GM21381 (cell line): ENCODE data around the gene SND1.

Experiments used
- ATAC-seq: cut with Tn5 transposase; IDR thresholded peaks from one replicate; pipeline ENCODE4 v1.9.1; 2021; ENCODE audit warnings: mild to moderate bottlenecking, moderate library complexity; ENCODE audit not compliant: unreplicated experiment

SND1 gene

DNA sequence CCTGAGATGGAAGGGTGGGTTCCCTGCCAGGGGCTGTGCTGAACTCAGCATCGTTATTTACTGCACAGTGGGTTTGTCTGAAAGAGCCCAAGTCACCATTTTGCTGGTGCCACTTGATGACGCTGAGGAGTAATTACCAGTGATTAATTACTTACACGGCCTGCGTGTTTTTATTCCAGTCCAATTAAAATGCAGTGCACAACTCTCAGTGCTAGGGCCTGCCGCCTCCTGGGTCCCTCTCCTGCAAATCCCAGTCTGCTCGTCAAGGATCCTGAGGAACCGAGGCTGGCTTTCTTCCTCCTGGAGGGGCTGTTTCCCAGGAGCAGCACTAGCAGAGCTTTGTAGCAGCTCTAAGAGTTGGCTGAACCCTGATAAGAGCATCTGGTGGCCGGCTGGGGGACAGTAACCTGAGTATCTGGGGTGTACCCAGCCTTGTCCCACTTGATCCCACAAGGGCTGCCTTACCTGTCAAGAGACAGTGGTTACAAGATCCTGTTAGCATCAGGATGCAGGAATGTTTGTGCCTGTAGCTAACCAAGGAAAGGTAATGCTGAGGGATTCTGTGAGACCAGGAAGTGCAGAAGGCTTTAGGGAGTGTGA lies 424.3 kb downstream of the SND1 start:
- ATAC-seq, result no peak

DNA sequence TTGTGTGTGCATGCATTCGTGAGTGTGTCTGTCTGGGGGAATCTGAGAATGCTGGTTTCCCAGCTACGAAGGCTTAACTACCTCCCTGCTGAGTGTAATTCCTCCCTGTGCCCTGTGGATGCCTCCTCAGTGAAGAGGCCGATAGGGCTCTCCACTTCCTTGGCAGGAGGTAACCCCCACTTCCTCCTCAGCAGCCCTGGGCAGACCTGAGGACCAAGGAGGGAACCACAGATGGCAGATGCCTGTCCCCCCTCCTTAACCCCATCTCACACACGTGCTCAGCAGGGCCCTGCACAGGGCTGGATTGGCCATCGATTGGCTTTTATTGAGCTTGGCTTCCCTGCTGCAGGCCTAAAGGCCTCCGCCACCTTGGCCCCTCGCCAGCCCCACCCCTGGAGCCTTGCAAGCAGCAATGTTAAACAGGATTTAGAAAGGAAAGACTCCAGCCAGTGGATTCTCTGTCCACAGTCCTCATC lies 424.8 kb downstream of the SND1 start:
- ATAC-seq, result no peak

DNA sequence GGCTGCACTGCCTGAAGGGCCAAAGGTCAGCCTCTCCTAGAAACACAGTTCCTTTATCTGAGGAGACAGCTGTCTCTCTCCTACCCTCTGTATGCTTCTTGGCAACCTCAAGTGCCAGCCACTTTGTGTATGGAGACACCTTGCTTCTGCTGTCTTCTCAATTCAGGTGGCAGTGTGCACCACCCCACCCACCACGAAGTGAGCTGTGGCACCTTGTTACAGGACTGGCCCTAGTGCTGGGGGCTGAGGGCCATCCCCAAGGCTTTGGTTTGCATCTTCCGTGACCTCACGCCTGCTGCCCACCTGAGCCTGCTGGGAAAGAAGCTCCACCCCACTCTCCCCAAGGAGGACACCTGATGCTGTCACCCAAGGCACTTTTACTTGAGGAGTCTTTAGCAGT lies 426.3 kb downstream of the SND1 start:
- ATAC-seq, result no peak

DNA sequence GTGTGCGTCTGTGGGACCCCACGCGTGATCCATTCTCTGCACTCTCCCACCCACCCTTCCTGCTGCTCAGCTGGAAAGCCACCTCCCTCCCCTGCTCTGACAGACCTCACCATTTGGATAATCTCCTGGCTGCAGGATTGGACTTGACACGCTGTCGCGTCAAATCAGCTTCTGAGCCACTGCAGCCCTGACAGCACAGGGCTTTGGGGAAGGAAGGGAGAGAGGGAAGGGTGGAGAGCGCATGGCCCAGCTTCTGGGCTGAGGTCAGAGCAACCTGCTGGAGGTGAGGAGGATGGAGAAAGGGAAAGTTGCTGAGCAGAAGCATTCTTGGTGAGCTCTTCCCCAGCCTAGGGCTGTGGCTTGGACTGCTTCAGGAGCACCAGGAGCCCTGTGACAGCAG lies 428.2 kb downstream of the SND1 start:
- ATAC-seq, result no peak

DNA sequence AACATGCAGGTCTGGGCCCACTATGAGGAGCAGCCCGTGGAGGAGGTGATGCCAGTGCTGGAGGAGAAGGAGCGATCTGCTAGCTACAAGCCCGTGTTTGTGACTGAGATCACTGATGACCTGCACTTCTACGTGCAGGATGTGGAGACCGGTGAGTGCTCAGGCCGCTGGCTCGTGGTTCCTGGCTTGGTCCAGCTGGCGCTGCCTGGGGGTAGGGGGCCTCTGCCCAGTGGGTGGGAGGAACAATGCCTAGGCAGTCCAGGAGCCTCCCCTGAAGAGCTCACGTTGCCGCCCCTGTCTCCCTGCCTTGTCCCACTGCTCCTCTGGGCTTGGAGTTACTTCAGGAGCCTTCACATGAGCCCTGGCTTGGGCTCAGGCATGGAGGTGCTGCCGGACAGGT lies 429.4 kb downstream of the SND1 start:
- ATAC-seq, result no peak

DNA sequence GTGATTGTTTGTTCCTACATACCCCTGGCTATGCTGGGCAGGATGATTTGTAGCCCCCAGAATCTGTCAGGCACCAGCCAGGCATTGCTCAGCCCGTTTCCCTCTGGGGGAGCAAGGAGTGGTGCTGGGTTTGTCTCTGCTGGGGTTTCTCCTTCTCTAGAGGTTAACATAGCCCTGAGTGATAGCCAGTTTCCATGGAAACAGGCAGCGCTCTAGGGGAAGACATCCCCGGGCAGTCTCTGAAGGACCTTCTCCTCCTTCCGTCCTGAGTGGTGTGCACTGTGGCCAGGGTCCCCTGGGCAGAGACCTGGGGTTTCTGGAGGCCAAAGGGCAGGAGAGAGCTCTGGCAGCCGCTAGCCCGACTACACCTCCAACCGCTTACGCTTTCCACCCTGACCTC lies 429.8 kb downstream of the SND1 start:
- no peak for ATAC-seq

DNA sequence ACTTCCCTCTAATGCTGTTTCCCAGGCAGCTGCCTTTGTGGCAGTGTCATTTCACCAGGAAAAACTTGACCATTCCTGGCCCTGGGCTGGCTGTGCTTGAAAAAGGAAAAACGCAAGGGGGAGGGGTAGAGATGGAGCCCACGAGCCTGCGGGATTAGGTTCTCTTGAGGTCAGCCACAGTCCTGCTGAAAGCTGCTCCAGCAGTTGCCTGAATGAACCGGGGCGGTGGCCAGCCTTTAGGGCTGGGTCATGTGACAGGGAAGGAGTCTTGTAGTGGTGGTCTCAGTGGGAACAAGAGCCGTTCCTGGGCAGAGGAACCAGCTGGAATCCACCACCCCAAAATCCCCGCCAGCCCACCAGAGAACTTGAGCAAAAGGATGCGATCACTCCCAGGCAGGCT lies 430.4 kb downstream of the SND1 start:
- no peak for ATAC-seq

DNA sequence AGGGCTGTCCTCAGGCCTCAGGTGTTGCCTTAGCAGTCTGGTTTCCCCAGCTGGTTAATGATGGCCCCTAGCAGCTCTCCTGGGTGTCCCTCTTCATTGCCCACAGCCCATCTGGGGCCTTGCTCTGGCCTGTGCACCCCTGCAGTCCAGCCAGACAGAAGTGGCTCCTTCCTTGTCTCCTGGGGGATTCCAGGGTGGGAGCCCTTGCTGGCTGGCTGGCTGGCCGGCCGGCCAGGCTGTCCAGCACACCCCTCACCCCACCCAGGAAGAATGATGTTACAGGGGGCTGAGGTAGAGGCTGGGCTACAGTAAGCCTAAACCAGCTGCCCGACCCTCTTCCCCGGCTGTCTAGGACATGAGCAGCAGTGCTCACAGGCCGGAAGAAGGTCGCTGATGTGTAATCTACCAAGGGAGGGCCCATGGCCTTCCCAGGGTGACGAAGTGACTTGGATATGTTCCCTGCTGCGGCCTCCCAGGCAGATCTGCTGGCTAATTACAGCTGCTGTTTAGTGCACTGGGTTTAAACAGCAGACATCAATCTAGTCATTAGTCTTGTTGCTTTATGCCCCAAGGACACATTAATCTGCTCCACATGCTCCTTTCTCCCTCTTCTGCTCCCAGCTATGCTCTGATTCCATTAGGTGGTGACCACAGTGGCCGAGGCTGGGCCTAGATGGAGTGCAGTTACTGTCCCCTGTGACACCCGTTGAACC lies 433.1 kb downstream of the SND1 start:
- no peak for ATAC-seq

DNA sequence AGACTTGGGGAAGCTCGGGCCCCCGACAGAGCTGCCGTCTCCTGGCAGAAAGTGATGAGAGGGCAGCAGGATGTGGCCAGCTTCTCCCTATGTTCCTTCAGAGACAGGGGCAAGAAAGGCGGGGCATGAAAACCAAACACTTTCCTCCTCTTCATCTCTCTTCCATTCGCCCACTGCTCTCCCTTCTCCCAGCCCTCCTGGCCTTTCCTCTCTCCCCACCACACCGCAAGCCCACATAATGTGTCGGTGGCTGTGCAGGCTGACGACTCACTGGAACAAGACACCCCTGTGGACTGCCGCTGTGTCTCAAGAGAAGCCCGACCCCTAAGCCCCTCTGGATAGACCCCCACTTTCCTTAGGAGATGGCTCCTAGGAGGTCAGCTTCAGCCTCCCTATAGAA lies 438.5 kb downstream of the SND1 start:
- no peak for ATAC-seq

DNA sequence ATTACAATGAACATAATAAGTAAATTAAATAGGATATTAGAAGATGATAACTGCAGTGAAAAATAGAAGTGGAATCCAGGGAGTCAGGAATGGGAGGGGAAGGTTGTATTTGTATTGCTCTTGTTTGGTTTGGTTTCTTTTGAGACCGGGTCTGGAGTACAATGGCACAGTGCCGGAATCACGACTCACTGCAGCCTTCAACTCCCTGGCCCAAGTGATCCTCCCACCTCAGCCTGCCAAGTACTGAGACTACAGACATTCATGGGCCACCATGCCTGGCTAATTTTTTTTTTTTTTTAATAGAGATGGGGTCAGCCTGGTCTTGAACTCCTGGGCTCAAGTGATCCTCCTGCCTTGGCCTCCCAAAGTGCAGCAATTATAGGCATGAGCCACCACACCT lies 439.1 kb downstream of the SND1 start:
- no peak for ATAC-seq

DNA sequence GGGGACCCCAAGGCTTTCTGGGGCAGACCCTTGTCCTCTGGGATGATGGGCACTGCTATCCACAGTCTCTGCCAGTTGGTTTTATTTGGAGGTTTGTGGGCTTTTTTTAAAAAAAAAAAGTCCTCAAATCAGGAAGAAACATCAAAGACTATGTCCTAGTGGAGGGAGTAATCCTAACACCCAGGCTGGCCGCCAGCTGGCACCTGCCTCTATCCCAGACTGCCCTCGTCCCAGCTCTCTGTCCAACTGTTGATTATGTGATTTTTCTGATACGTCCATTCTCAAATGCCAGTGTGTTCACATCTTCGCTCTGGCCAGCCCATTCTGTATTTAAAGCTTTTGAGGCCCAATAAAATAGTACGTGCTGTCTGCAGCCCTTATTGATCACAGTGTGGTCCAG lies 440.2 kb downstream of the SND1 start:
- ATAC-seq, result no peak

DNA sequence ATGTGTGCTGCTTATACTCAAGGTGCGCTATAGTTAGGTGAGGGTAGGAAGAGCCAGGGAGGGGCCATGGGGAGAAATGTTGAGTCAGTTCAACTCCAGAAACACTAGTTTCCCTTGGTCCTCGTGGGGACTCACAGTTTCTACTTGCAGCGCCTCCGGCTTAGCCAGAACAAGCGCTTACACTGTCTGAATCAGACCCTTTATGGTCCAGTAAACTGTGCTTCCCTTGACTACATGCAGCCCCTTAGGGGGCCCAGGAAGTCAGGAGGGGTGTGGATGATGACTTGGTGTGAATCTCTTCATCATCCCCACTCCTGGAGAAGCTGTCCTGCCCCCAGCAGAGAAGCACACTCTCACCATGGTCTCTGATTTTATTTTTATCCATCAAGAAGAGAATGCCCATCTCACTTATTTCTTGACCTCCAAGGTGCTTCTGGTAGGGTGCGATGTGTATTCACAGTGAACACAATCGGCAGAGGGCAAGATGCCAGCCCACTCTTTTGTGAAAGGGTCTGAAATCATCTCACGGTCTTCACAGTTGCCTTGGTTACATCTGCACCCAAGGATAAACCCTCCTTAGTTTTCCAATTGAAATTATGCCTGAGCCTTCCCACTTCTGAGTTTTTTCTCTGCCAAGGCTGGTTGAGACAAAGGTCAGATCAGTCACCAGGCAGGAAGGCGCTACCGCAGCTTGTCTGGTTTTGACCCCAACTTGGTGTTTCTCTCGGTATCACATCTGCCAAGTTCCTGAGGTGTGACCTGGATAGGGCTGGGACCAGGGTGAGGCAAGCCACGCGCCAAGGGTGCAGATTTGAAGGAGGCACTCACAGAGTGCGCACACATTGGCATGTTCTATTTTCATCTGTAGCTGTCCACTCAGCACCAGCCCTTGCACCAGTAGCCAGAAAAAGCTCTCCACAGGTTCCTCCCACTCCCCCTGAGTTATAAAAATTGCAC lies 441.9 kb downstream of the SND1 start:
- no peak for ATAC-seq

DNA sequence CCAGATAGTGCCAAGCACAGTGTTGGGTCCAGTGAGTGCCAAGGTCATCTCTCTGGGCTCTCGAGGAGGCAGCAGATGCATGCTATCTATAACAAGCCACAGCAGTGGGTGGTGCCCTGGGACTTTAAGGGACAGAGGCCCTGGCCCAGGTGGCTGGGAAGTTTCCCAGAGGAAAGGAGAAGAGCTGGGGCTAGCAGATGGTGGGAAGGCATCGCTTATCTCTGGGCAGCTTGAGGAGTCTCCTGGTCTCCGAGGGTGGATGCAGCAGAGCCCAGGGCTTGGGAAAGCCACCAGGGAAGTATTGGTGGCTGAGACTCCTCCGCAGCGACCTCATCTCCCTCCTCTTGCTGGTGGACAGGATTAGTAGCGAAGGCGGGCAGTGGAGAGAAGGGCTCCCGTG lies 442.7 kb downstream of the SND1 start:
- ATAC-seq, result no peak

DNA sequence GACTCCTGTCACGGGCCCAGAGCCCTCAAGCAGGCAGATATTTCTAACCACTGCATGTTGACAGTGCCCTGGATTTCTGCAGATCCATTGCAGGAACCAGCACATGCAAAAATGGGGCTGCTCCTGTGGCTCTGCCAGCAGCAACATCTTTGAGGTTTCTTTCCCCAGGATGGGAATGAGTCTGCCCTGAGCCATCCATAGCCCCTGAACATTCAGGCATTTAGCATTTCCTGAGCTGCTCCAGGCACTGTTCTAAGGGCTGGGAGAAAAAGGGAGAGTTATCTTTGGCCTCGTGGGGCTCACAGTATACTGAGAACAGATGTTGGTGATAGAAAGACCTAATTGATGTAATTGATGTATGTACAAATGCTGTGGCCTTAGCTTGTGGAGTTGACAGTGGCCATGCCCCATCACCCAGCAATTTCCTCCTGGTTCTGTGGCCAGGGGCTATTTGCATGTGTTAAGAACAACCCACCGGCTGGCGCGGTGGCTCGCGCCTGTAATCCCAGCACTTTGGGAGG lies 445.3 kb downstream of the SND1 start:
- ATAC-seq, result no peak

DNA sequence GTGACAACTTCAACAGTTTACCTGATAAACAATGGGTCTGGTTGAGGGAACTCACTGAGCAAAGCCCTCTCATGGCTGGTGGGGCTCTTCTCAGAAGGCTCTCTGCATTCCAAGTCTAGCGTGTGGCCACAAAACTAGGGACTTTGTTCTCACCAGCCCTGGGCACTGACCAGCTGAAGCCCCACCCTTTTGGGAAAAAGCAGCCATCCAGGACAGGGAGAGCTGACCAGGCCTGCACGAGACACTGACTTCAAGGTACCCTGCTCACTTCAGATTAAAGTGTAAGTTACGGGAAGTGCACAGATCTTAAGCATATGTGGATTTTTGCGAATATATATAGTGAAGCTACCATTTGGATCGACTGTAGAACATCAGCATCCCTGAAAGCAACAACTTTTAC lies 446.6 kb downstream of the SND1 start:
- ATAC-seq, result no peak

DNA sequence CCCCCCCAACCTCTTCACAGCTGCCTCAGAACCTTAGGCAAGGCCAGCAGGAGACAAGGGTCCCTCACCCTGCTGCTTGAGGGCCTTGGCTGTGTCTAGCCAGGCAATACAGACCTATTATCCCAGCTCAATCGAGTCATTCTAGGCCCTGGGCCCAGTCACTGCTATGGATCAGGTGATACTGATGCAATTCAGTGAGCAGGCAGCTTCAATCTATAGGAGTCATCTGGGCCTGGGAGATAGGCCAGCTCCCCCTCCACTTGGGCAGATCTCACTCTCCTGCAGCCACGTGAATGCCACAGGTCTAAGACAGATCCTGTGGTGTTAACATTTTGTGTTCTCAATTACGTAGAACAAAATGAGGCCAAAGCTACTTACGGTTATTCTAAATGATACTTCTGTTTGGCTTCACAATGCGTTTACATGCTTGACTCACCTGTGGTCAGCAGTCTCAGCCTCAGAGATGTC lies 447.2 kb downstream of the SND1 start:
- ATAC-seq, result no peak

DNA sequence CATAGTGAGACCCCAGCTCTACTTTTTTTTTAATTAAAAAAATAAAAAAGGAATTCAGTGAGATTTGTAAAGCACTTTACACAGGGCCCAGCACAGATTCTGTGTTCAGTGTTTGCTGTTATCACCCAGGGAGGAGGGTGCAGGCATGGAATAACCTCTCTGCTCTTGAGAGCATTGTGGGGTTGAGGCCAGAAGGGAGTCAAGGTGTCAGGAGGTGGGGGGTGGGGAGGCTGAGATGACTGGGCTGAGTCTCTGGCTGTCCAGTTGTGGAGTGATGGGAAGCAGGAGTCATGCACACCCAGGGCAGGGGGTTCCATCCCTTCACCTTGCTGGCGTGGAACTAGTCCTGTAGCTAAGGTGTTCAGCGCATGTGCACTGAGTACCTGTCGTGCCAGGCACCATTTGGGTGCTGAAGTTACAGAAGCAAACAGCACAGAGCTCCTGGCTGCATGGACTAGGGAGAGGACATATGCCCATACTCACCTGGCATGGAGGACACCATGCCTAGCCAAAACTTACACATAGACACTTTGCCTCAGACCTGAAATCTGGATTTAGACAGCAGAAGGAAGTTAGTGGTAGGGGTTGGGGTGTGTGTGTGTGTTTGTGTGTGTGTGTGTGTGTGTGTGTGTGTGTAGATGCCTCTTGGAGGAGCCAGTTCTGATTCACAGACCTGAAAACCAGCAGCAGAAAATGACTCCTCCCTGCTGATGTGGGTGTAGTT lies 448.4 kb downstream of the SND1 start:
- no peak for ATAC-seq

DNA sequence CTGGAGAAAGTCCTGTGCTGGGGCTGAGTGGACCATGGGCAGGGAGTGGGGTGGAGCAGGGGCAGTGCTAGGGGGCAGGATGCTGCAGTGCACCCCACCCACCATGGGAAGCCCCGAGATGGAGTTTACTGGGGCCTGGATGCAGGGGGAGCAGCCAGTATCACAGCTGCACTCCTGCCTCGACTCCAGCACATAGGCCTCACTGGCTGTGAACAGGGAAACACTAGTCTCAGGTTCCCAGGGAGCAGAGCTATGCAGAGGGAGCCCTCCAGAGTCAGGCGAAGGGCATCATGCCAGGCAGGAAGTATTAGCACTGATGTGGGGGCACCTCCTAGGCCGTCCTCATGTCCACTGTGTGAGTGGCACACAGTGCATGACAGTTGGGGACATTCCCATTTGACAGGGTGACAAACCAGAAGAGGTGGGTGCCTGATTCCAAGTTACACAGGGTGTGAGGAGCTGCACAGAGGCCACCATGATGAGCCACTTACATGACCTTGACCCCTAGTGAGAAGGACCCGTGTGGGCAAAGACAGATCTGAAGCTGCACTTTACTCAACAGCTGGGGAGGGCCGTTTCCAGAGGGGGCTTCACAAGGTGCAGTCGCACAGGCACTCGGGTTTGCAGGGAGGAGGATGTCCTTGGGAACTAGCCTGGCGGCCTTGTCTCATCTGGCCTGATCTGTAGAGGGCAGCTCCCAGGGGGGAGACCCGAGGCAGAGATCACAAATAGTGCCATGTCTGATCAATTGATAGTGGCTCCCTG lies 449.1 kb downstream of the SND1 start:
- ATAC-seq, result no peak

DNA sequence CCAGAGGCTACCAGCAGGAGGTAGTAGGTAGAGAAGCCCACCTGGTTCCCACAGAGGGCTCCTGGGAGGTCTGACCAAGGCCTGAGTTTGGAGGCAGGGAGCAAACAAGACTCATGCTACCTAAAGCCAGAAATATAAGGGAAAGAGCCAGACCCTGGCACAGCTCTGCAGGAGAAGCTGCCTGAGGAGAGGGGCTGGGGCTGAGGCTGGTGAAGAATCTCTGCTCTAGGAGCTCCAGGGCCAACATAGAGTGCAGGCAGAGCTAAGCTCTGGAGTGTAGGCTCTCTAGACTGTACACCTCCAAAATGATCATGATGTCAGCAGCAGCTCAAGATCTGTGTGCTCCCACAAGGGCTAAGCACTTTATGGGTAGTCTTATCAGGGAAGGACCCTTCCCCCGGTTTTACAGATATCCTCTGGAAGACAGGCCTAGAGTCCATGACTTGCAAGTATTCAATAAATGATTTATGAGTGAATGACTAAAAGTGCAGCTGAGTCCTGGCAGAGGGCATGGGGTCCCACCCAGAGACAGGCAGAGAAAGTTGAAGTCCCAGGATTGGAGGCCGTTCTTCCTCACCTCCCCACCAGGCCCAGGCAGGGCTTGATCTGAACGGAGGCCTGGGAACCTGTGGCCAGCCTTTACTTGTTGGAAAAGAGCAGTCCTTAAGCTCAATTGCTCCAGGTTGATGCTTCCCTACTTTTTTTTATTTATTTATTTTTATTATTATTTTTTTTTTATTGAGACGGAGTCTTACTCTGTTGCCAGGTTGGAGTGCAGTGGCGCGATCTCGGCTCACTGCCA lies 450.7 kb downstream of the SND1 start:
- ATAC-seq, result no peak
